H54 (cell line): ENCODE data around the gene CDKAL1.
"Not testable (repeated sequence)": the region's sequence is repeated elsewhere in the genome, so short reads cannot be mapped to it uniquely, and the experiment has no call there.

Experiments used
- DNase-seq: peaks from one replicate; pipeline ENCODE4 v3.0.0; 2011; ENCODE audit warnings: low spot score, mixed read lengths; ENCODE audit not compliant: insufficient read length
- FAIRE-seq: peaks from 3 replicates; lab custom pipeline; 2011; peaks lifted over from hg19 to GRCh38; lab: Jason Lieb, UNC
- POLR2A ChIP-seq: IDR thresholded peaks from 2 replicates; pipeline ENCODE4 v1.6.1; 2011; ENCODE audit warnings: low read depth, mild to moderate bottlenecking, low read length

CDKAL1 gene

GRCh38 chr6:20921578-20921977, 387.3 kb downstream of the CDKAL1 start:
- no peak for FAIRE-seq
- no peak for TF ChIP-seq POLR2A
- DNase-seq: no peak

DNA sequence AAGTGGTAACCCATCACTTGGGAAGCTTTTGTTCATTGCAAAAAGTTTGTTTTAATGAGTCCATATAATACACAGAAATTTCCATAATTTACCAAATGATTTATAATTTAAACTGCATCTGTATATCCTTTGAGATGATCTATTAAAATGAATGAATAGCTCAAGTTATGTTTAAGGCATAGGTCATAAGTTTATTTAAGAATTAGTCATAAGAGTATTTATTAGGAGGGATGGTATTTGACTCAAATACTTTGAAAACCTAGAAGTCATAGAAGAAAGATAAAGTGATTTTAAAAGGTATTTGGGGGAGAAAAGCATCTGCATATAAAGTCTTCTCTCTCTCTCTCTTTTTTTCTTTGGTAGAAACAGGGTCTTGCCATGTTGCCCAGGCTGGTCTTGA, 388.5 kb downstream of the CDKAL1 start:
- DNase-seq (no peak), FAIRE-seq (no peak)
- no peak for TF ChIP-seq POLR2A

GRCh38 chr6:20924094-20924493, 389.8 kb downstream of the CDKAL1 start:
- not testable (repeated sequence) for DNase-seq, FAIRE-seq

DNA sequence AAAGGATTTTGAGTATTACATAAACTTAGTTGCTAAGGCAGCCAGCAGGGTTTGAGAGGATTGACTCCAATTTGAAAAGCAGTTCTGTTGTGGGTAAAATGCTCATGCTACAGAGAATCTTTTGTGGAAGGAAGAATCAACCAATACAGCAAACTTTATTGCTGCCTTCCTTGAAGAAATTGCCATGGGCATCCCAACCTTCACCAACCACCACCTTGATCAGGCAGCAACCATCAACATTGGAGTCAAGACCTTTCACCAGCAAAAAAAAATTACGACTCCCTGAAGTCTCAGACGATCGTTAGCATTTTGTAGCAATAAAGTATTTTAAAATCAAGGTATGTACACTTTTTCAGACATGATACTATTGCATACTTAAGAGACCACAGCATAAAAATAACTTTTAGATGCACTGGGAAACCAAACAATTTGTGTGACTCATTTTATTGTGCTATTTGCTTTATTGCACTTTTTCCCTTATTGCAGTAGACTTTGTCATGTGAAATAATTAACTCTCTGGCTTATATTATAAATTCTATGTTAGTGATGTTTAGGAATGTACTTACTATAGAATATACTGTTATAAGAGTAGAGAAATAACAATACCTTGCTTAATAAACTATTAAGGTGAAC, 390.8 kb downstream of the CDKAL1 start:
- DNase-seq (no peak), FAIRE-seq (no peak)

GRCh38 chr6:20927130-20927860, 393.0 kb downstream of the CDKAL1 start:
- no peak for TF ChIP-seq POLR2A
- no peak for DNase-seq
- FAIRE-seq: no peak

More for the DNA sequence above, 390.8 kb downstream of the CDKAL1 start:
- no peak for TF ChIP-seq POLR2A

- DNase-seq (no peak), FAIRE-seq (peak; percentile 11)
- no peak for TF ChIP-seq POLR2A
Measured at GRCh38 chr6:20929283-20929682, 395.0 kb downstream of the CDKAL1 start.

DNA sequence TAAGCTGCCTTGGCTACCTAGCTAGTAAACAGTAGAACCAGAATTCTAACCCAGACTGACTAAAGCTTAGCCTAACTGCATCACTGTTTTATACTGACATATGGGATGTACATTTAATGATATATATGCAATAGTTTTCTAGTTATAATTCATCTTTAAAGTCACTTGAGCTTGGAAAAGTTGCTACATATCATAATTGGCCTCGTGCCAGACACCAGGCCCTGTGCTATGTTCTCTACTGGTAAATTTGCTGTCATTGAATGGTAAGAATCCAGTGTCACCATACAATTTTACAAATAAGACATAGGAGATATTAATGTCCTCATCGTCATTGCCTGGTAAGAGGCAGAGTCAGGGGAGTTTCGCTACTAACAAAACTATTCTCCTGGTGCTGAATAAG, 396.8 kb downstream of the CDKAL1 start:
- no peak for FAIRE-seq
- DNase-seq: no peak
- TF ChIP-seq POLR2A: no peak

GRCh38 chr6:20931772-20932171, 397.5 kb downstream of the CDKAL1 start:
- no peak for TF ChIP-seq POLR2A
- no peak for FAIRE-seq
- no peak for DNase-seq

DNA sequence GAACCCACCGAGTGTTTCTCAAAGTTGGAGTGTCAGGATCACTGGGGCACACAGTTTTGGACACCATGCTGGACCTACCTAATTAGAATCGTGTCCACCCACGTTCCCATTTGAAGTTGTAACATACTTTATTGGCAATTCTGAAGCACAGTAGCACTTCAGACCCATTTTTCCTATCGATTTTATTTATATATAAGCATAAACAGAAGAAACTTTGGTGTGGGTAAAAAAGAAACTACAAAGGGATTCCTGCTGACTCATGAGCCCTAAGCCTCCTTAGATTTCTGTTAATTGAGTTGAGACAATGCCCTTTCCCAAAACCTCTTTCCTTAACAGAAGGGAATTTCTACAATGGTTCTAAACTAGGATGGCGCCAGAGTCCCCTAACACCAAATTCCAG, 398.0 kb downstream of the CDKAL1 start:
- FAIRE-seq (no peak), DNase-seq (no peak)
- TF ChIP-seq POLR2A: no peak

DNA sequence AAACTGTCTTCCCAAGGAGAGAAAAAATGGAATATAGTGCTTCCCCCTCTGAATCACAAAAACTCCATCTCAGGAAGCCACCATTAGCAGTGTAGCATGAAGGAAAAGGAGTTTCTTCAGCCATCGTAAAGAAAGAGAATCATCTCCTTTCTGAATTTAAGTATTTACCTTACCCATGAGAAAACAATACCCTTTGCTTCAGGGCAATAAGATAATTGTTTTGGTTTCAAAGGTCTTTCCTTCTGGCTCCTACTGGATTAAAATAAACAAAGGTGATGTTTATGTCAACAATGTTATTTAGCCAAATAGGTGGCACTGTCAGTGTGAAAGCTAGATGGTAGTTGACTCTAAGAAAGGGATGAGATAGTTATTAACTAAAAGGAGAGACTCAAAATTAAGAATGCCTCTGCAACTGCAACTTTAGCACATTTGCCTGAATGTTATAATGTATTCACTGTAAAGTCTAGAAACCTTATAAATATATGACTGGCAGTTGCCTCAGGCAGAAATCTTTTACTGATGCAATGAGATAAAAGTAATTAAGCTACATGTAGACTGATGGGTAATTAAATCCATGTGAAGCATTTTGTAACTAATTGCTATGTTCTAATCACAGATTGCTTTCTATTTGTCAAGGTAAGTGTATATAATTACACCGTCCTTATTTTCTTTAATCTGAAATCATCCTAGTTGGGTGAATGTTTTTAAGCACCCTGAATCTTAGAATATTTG, 399.0 kb downstream of the CDKAL1 start:
- DNase-seq (no peak), FAIRE-seq (no peak)
- TF ChIP-seq POLR2A: no peak

DNA sequence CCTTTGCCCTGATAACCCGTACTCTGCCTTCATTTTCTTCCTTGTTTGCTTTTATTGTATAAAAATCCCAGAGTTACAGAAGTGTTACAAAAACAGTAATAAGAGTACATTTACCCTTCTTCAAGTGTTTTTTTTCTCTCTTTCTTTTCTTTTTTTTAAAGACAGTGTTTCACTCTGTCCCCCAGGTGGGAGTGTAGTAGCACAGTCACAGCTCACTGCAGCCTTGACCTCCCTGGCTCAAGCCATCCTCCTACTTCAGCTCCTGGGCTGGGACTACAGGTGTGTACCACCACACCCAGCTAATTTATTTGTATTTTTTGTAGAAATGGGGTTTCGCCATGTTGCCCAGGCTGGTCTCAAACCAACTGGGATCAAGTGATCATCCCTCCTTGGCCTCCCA, 402.7 kb downstream of the CDKAL1 start:
- DNase-seq (no peak), FAIRE-seq (no peak)
- no peak for TF ChIP-seq POLR2A

DNA sequence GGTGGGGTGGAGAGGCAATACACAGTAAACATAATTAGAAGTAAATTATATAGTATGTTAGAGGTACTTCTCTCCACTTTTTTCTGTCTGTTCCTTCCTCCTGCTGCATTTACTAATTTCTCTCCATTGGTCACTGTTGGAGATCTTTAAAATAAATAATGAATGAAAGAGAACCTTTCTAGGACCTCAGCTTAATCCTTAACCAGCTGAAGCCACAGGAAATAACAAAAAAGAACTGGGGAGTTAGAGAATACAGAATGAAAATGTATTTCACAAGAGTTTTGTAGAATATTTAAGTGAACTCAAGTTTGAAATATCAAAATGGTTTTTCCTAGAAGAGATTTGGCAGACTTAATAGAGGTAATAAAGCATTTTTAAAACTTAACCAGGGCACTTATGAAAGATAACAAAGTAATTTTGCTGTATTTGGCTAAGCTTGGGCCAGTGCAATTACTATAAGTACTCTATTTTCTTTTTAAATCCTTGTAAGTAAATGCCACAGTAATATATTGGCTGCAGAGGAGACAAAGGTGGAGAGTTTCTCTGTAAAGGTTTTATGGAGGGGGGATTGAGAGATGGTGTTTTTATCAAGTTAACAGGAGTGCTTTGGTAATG, 405.0 kb downstream of the CDKAL1 start:
- DNase-seq (no peak), FAIRE-seq (no peak)
- no peak for TF ChIP-seq POLR2A

DNA sequence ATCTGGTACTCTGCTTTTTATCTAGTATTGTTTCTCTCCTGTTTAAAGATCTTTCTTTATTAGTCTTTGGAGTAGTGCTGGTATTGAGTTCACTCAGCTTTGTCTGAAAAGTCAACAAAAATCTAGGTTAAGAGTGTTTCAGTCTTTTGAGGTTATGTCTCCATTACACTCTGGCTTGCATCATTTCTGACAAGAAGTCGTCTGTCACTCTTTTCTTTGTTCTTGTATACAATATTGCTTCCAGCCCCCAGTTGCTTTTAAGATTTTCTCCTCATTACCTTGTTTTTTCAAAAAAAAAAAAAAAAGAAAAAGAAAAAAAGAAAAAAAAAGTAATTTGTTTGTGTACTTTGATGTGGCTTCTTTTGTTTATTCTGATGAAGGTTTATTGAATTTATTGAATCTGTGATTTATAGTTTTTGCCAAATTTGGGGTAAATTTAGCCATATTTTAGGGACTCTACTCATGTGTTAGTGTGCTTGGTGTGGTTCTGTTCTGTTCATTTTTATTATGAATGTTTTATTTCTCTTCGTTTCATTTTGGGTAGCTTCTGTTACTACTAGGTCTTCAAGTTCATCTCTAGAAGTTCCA, 408.9 kb downstream of the CDKAL1 start:
- TF ChIP-seq POLR2A: no peak
- FAIRE-seq (no peak), DNase-seq (no peak)

DNA sequence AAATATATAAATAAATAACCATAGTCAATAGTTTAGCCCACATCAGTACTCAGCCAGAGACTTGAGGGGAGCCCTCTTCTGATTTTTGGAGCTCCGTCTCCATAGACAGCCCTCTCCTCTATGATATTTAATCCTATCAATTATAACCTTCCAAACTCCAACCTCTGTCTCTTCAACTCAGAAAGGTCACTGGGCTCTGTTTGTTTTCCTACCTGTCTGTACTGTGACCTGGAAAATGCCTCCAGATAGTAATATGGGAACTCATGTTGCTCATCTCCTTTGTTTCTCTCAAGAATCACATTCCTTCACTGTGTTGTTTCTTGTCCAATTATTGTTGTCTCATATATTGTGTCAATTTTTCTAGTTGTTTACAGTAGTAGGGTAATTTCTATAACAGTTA, 409.7 kb downstream of the CDKAL1 start:
- no peak for TF ChIP-seq POLR2A
- DNase-seq: no peak
- FAIRE-seq: no peak

DNA sequence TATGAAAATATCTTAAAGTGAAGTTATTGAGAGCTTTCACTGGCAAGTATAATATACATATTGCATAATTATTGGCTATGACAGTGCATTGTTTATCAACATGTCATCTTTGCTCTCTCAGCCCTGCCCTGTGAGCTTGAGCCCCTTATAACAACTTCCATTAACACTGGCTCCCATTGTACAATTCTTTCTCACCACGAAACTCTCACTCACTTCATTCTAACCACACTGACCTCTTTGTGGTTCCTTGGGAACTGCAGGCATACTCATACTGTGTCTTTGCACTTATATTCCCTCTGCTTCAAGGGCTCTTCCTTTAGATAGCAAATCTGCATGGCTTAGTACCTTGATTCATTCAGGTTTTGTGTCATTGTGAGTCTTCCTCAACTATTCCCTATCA, 411.8 kb downstream of the CDKAL1 start:
- no peak for TF ChIP-seq POLR2A
- FAIRE-seq (peak; percentile 89), DNase-seq (peak; percentile 6)
